HepG2 (cell line): Measurements from ENCODE around the gene CORT.

Experiments used
- CTCF ChIP-seq: sonication (generic); formaldehyde crosslinking; IDR thresholded peaks from 2 replicates; pipeline ENCODE4 v1.5.0; 2020; ENCODE audit warnings: mild to moderate bottlenecking, missing genetic modification reagents, moderate library complexity
- JUND ChIP-seq: sonication (generic); formaldehyde crosslinking; IDR thresholded peaks from 2 replicates; pipeline ENCODE4 v1.8.0; 2022; ENCODE audit warnings: mild to moderate bottlenecking, missing genetic modification reagents
- NCOA1 ChIP-seq: sonication (generic); formaldehyde crosslinking; IDR thresholded peaks from 2 replicates; pipeline ENCODE4 v1.9.0; 2021; ENCODE audit warnings: missing genetic modification reagents
- POLR2A ChIP-seq, 2 experiments: IDR thresholded peaks; 2 replicates each; pipeline ENCODE4 v1.6.1; 2011; ENCODE audit warnings: low read depth in 2 of 2, low read length in 2 of 2, mild to moderate bottlenecking in 1 of 2, moderate library complexity in 1 of 2; ENCODE audit not compliant: insufficient read depth in 1 of 2
- STAG1 ChIP-seq: sonication (generic); formaldehyde crosslinking; IDR thresholded peaks from 2 replicates; pipeline ENCODE4 v1.4.0; 2020; ENCODE audit warnings: missing genetic modification reagents
- SUZ12 ChIP-seq: fragments of 150-350 bp; IDR thresholded peaks from 2 replicates; pipeline ENCODE4 v1.6.1; 2014; ENCODE audit warnings: low read depth, low read length
- ZBTB3 ChIP-seq: sonication (generic); formaldehyde crosslinking; IDR thresholded peaks from 2 replicates; pipeline ENCODE4 v1.4.0; 2020; ENCODE audit warnings: low read depth, mild to moderate bottlenecking, moderate library complexity, missing genetic modification reagents, borderline replicate concordance
- ZBTB37 ChIP-seq: sonication (generic); formaldehyde crosslinking; IDR thresholded peaks from 2 replicates; pipeline ENCODE4 v1.4.0; 2020; ENCODE audit warnings: mild to moderate bottlenecking, missing genetic modification reagents

GRCh38 chr1:10489291-10490055, 39.6 kb downstream of the CORT start:
- TF ChIP-seq SUZ12 (no peak), CTCF (CRISPR knock-in tag) (no peak), NCOA1 (CRISPR knock-in tag) (no peak), ZBTB37 (CRISPR knock-in tag) (no peak), ZBTB3 (CRISPR knock-in tag) (no peak), STAG1 (no peak), JUND (no peak), POLR2A (IDR thresholded peaks at IDR 0.05; ENCODE audit: insufficient read depth in 1 of 2, low read depth in 2 of 2, low read length in 2 of 2) (no peak)
